Activated CD4-positive, alpha-beta T cell treated with anti-CD3 and anti-CD28 coated beads, Interleukin-2, amount 10 ng/mL, durations not matched to agents 7 days and 5 days (primary cell): ENCODE measurements around the gene PDCD6IP. TPM values are rescaled to one million over a fixed set of nuclear protein-coding genes. Genes with fewer than 3 reads are reported as not detected.
"Not testable (repeated sequence)": the region's sequence is repeated elsewhere in the genome, so short reads cannot be mapped to it uniquely, and the experiment has no call there.

Source experiments
- CTCF ChIA-PET: fragments of 350-600 bp; sonication (Branson Sonifier 250); formaldehyde crosslinking; loops from one replicate; lab custom pipeline; 2021; ENCODE audit warnings: antibody characterized with exemption; lab: Charles Lee
- POLR2A ChIA-PET: fragments of 350-600 bp; sonication (Branson Sonifier 250); formaldehyde crosslinking; loops from one replicate; lab custom pipeline; 2021; ENCODE audit warnings: antibody characterized with exemption; lab: Charles Lee
- DNase-seq: peaks from one replicate; pipeline ENCODE4 v3.0.0-alpha.2; 2020
- H3K27ac Mint-ChIP-seq: one replicate; pipeline ENCODE4 v1.8.0; 2021; ENCODE audit warnings: mild to moderate bottlenecking, moderate library complexity, mixed read lengths
- H3K27me3 Mint-ChIP-seq: one replicate; pipeline ENCODE4 v1.8.0; 2021; ENCODE audit warnings: mixed read lengths
- H3K36me3 Mint-ChIP-seq: one replicate; pipeline ENCODE4 v1.8.0; 2021; ENCODE audit warnings: low read depth, mixed read lengths
- H3K4me1 Mint-ChIP-seq: one replicate; pipeline ENCODE4 v1.8.0; 2021; ENCODE audit warnings: mixed read lengths
- H3K4me3 Mint-ChIP-seq: one replicate; pipeline ENCODE4 v1.8.0; 2021; ENCODE audit warnings: mild to moderate bottlenecking, moderate library complexity, mixed read lengths
- H3K9me3 Mint-ChIP-seq: one replicate; pipeline ENCODE4 v1.8.0; 2021; ENCODE audit warnings: mixed read lengths
- total RNA-seq, 2 experiments: library from RNA; stranded (reverse); gene quantifications; one replicate each; pipeline ENCODE4 v1.2.3, GENCODE V29; 2021

Gene PDCD6IP
- total RNA-seq, 2 experiments from 2014 or later = 164 to 193 TPM

DNA sequence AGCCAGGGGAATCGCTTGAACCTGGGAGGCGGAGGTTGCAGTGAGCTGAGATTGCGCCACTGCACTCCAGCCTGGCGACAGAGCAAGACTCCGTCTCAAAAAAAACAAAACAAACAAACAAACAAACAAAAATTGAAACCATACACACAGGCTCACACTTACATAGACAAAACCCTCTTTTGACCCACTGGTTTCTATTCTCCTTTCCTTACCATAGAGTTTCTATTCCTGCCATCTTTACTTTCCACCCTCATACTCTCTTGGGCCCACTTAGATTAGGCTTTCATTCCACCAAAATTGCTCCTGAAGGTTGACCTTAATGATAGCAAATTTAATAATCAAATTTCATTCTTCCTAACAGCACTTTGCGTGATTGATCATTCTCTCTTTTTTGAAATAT lies 17.0 kb upstream of the PDCD6IP start:
- H3K4me1 Mint-ChIP-seq, DNase-seq, H3K27ac Mint-ChIP-seq, H3K36me3 Mint-ChIP-seq, H3K9me3 Mint-ChIP-seq, H3K4me3 Mint-ChIP-seq, POLR2A ChIA-PET, H3K27me3 Mint-ChIP-seq: not testable (repeated sequence)
- CTCF ChIA-PET = interaction anchor here (0.6 to 0.9 kb wide), 3 partner anchors 149 to 1919 kb away, joined by 3 to 7 read pairs (median 4); no protein-coding TSS in a partner anchor

DNA sequence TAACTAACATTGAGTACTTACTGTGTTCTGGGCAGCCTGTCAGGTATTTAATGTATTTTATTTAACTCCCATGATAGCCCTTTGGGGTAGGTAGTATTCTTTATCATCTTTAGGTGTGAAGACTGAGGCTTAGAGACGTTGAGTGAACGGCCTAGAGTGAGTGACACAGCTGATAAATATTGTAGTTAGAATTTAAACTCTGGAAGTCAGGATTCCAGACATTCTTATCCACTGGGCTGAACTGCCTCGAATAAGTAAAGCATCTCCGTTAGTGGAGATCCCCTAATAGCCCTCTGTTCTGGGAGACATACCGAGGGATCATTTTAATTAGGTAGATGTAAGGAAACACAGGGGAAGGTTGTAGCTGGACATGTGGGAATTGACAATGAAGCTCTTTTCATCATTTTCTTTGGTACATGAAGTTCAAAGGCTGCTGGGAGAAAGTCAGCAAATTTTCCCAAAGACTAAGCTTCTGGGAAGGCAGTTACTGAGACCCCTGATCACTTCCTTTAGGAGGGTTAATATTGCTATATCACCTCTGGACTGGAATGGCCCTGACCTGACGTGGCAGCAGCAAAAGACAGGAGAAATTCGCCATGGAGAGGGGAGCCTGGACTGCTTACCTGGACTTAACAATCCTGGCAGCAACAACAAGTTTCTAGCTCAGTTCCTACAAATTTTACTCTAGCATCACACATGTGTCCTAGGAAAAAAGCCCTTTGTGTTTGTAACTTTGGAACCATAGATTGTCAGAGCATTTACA lies 11.7 kb upstream of the PDCD6IP start:
- peaks cover 19% of the 10 kb centered on the region for H3K27me3 Mint-ChIP-seq
- H3K4me1 Mint-ChIP-seq = peaks cover 7% of the 10 kb centered on the region
- no peak overlapping the region for H3K4me3 Mint-ChIP-seq
- POLR2A ChIA-PET = interaction anchor here (0.6 kb wide), 1 partner anchor 583 kb away, joined by 3 read pairs; no protein-coding TSS in a partner anchor
- no peaks in the 10 kb centered on the region for H3K9me3 Mint-ChIP-seq
- no peak for DNase-seq
- no peaks in the 10 kb centered on the region for H3K36me3 Mint-ChIP-seq
- CTCF ChIA-PET = interaction anchor here (0.5 to 1.7 kb wide), 20 partner anchors 9 to 839 kb away, joined by 3 to 13 read pairs (median 4); partner anchors contain the start of gene PDCD6IP
- H3K27ac Mint-ChIP-seq = no peak overlapping the region

DNA sequence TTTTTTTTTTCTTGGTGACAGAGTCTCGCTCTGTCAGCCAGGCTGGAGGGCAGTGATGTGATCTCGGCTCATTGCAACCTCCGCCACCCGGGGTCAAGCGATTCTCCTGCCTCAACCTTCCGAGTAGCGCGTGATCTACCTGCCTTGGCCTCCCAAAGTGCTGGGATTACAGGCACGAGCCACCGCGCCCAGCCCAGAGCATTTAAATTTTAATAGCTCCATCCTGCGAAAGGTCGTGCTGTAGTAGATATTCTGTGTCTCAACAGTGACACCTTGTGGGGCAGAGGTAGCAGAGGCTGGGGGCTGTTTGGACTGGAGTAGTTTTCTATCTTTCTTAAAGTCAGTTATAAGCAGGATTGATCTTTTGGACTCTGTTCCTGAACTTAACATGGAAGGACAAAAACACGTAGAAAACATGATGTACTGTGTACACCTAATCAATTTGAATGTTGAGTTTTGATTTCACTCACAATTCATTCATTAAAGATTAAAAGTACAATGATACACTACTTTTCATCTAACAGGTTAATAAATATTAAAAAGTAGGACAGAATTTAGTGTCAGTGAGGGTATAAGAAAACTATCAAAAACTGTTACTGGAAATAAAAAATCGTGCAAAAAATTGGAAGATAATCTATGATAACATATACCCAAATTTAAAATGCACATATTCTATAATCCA lies 11.0 kb upstream of the PDCD6IP start:
- Mint-ChIP-seq H3K27ac (no peak overlapping the region), H3K4me1 (peaks cover 12% of the 10 kb centered on the region), H3K36me3 (no peaks in the 10 kb centered on the region), H3K27me3 (peaks cover 23% of the 10 kb centered on the region), H3K4me3 (no peak overlapping the region), H3K9me3 (no peaks in the 10 kb centered on the region)
- ChIA-PET CTCF (interaction anchor here (0.5 to 1.7 kb wide), 18 partner anchors 9 to 840 kb away, joined by 3 to 13 read pairs (median 4); partner anchors contain the start of gene PDCD6IP), POLR2A (interaction anchor here (0.6 kb wide), 1 partner anchor 584 kb away, joined by 3 read pairs; no protein-coding TSS in a partner anchor)
- DNase-seq = peak; percentile 71

DNA sequence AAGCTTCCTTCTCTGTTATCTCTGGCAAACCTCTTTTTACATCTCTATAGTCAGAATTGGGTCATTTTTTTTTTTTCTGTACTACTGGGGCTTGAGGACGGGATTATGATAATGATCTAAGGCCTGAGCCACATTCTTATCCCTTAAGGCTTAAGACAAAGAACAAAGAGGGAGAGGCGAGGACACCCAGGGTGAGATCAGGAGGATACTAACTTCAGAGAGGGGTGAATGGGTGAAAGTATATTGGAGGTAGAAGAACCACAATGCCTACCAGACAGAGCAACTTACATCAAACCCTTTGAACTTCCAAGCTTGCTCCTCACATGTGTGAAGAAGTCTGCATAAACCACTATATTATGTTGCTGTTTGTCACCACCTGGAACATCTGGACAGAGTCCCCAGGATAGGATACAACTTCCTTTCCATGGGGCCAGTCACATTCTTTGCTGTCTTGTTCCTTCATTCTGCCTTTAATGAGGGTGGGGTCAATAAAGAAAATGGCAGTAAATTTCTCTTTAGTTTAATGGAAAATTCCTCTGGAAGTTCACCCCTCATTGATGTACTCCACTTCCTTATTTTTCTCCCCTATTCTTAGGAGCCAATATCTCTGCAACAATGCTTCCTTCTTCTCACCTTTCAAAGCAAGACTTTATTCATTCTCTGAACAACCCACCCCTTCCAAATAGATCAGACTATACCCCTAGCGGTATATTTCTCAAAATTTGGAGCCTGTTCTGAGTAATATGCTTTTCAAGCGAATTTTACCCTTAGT lies 9.1 kb upstream of the PDCD6IP start:
- H3K4me1 Mint-ChIP-seq = peaks cover 12% of the 10 kb centered on the region
- ChIA-PET POLR2A (no interaction called here), CTCF (interaction anchor here (0.6 to 1.8 kb wide), 2 partner anchors 120 to 658 kb away, joined by 4 to 5 read pairs; no protein-coding TSS in a partner anchor)
- H3K27ac Mint-ChIP-seq = no peak overlapping the region
- no peaks in the 10 kb centered on the region for H3K36me3 Mint-ChIP-seq
- no peak overlapping the region for H3K4me3 Mint-ChIP-seq
- no peak for DNase-seq
- no peaks in the 10 kb centered on the region for H3K9me3 Mint-ChIP-seq
- peaks cover 22% of the 10 kb centered on the region for H3K27me3 Mint-ChIP-seq

DNA sequence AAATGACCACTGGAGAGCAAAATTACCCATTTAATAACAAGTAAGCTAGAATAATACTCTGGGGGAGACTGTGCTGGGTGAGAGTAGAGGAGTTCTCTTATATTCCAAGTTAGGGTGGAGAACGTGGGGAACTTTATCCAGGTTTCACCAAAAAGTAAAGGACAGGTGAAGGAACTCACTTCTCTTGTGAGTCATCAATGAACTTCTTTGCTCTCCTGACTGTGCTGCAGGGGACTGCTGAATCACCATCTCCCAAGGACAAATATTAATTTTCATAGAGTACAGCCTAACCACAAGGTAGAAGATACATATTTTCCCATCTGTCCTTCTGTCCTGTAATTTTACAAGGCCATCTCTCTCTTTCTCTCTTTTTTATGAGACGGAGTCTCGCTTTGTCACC lies 8.3 kb upstream of the PDCD6IP start:
- Mint-ChIP-seq H3K9me3 (no peaks in the 10 kb centered on the region), H3K36me3 (no peaks in the 10 kb centered on the region), H3K4me3 (no peak overlapping the region), H3K27me3 (peaks cover 22% of the 10 kb centered on the region), H3K27ac (no peak overlapping the region), H3K4me1 (peaks cover 12% of the 10 kb centered on the region)
- CTCF ChIA-PET = interaction anchor here (1.8 kb wide), 1 partner anchor 659 kb away, joined by 4 read pairs; no protein-coding TSS in a partner anchor
- POLR2A ChIA-PET = no interaction called here
- no peak for DNase-seq

DNA sequence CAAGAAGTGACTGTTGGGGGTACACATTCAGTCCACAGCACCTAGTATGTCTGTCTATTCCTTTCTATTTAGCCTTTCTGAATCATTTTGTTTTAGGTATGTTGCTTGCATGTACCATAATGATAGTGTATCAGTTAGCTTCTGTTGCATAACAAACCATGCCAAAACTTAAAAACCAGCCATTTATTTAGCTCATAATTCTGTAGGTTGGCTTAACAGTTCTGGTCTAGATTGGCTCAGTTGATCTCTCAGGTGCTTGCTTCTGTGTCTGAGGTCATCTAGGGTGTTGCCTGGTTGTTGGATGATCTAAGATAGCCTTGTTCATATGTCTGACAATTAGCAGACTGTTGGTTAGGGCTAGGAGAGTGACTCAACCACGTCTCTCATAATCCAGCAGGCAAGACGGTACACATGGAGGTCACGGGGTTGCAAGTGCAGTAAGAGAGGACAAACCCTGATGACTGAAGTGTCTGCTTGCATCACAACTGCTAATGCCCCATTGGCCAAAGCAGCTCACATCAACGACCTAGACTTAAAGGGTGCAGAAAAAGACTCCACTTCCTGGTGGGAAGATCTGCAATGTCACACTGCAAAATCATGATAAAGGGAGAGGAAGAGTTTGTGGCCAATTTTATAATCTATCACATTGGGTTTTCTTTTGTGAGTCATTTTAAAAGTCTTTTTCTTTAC lies 6.8 kb upstream of the PDCD6IP start:
- Mint-ChIP-seq H3K27me3 (peaks cover 19% of the 10 kb centered on the region), H3K4me3 (no peak overlapping the region), H3K27ac (no peak overlapping the region), H3K9me3 (no peaks in the 10 kb centered on the region), H3K36me3 (no peaks in the 10 kb centered on the region), H3K4me1 (peaks cover 14% of the 10 kb centered on the region)
- ChIA-PET CTCF (no interaction called here), POLR2A (no interaction called here)
- no peak for DNase-seq

DNA sequence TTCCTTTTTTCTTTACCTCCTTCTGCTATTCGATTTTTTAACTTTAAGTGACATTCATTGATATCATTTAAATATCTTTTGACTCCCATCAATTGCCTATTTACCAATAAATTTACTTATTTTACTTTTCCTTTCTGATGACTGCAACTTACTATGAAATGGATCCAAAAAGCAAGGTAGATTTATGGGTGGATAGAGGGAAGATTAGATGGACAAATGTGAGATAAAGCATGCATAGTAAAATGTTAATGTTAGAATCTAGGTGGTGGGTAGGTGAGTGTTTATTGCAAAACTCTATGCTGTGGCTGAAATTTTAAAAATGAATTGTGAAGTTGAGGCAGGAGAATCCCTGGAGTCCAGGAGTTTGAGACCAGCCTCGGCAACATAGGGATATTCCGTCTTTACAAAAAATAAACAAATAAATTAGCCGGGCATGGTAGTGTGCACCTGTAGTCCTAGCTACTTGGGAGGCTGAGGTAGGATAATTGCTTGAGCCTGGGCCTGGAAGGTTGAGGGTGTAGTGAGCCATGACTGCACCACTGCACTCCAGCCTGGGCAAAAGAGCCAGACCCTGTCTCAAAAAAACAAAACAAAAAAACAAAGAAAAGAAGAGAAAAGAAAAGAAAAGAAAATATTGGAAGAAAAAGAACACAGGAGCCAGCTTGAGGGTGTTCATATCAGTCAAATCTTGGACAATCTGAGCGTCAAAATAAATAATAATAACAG lies 6.1 kb upstream of the PDCD6IP start:
- H3K36me3 Mint-ChIP-seq = no peaks in the 10 kb centered on the region
- peaks cover 14% of the 10 kb centered on the region for H3K4me1 Mint-ChIP-seq
- H3K9me3 Mint-ChIP-seq = no peaks in the 10 kb centered on the region
- no peak overlapping the region for H3K27ac Mint-ChIP-seq
- POLR2A ChIA-PET = no interaction called here
- no peak for DNase-seq
- peaks cover 16% of the 10 kb centered on the region for H3K27me3 Mint-ChIP-seq
- H3K4me3 Mint-ChIP-seq = no peak overlapping the region
- CTCF ChIA-PET = interaction anchor here (0.7 kb wide), 1 partner anchor 14 kb away, joined by 3 read pairs; no protein-coding TSS in a partner anchor

DNA sequence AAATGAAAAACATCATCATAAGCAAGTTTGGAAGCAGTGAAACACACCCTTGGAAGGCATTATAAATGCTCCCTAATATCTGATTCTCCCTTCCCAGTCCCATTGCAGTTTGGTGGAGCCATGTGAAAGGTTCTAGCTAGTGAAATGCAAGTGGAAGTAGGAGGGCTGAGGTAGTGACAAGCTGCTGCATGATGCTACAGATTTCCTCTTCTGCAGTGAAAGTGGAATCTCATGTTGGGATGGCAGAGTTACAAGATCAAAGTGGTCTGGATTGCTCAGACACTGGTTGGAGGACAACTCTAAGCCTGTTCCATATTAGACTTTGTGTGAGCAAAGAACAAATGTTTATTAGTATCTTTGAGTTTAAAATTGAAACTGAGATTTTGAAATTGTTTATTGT lies 3.3 kb upstream of the PDCD6IP start:
- CTCF ChIA-PET = no interaction called here
- Mint-ChIP-seq H3K36me3 (peaks cover 6% of the 10 kb centered on the region), H3K9me3 (no peaks in the 10 kb centered on the region), H3K4me1 (peaks cover 27% of the 10 kb centered on the region), H3K27ac (no peak overlapping the region), H3K4me3 (no peak overlapping the region), H3K27me3 (peaks cover 6% of the 10 kb centered on the region)
- POLR2A ChIA-PET = no interaction called here
- no peak for DNase-seq

DNA sequence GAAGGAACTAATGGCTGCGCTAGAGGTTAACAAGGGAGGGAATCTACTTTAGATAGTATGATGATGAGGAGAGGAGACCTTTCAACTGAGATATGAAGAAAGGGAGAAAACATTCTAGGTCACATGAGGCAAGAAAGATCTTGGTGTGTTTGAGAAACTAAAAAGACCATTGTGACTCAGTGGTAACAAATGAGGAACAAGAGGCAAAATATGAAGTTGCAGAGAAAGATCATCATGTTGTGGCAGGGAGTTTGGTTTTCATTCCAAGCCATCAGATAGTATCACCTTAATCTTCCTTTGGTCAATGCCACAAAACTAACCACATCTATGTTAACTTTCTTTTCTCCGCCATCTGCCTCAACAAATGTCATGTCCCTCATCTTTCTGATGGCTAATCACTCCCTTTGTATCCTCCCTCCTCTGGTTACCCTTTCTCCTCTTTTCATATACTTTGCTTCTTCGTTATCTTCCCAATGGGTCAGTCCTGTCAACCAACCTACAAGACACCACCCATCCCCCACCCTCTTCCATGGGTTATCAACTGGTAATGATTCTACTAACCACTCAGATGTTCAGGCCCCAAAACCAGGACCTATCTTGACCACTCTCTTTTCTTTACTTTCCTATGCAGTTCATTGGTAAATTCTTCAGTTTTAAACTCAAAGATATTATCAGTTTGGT lies 2.4 kb upstream of the PDCD6IP start:
- Mint-ChIP-seq H3K27ac (no peak overlapping the region), H3K27me3 (peaks cover 5% of the 10 kb centered on the region), H3K9me3 (no peaks in the 10 kb centered on the region), H3K4me3 (no peak overlapping the region), H3K36me3 (peaks cover 12% of the 10 kb centered on the region), H3K4me1 (peaks cover 36% of the 10 kb centered on the region)
- ChIA-PET POLR2A (no interaction called here), CTCF (interaction anchor here (1.6 kb wide), 1 partner anchor 9 kb away, joined by 7 read pairs; no protein-coding TSS in a partner anchor)
- DNase-seq = no peak

DNA sequence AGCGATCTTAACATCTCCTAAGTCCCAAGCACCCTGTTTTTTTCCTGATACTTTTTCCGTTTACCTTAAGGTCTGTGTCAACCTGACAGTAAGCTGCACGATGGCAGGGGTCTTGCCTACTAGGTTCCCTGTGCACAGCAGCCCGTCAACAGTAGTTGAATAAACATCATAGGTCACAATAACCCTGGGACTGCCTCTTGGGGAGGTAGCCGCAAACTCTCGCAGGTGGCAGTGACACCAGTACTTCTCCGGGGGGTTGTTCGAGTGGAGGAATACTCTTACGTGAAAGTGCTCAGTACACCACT lies 365 bp upstream of the PDCD6IP start:
- Mint-ChIP-seq H3K9me3 (peaks cover 3% of the 10 kb centered on the region), H3K4me3 (peak overlapping the region; percentile 96), H3K36me3 (peaks cover 22% of the 10 kb centered on the region), H3K27ac (peak overlapping the region; percentile 97), H3K27me3 (no peaks in the 10 kb centered on the region), H3K4me1 (peaks cover 46% of the 10 kb centered on the region)
- CTCF ChIA-PET = interaction anchor here (0.7 to 1.9 kb wide), 5 partner anchors 9 to 23 kb away, joined by 3 to 13 read pairs (median 3); no protein-coding TSS in a partner anchor
- POLR2A ChIA-PET = no interaction called here
- no peak for DNase-seq

DNA sequence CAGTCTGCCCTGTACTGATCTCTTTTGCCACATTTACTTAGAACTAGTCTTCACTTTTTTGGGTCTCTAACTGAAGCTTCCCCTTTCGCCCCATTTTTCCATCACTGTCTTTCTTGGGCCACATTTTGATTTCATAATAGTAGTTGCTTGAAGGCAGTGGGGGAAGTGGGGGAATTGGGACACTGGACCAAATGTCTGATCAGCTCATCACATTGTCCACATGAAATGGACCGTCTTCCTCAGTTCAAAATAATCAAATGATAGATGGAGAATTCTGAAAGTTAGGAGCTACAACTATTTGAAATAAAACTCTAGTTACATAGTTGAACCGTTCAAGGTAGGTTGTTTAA lies 747 bp downstream of the PDCD6IP start:
- peaks cover 33% of the 10 kb centered on the region for H3K36me3 Mint-ChIP-seq
- H3K27ac Mint-ChIP-seq = peak overlapping the region; percentile 97
- peaks cover 57% of the 10 kb centered on the region for H3K4me1 Mint-ChIP-seq
- peaks cover 9% of the 10 kb centered on the region for H3K9me3 Mint-ChIP-seq
- DNase-seq = no peak
- H3K4me3 Mint-ChIP-seq = peak overlapping the region; percentile 96
- H3K27me3 Mint-ChIP-seq = no peaks in the 10 kb centered on the region
- ChIA-PET POLR2A (interaction anchor here (0.5 to 0.6 kb wide), 3 partner anchors 152 to 366 kb away, joined by 3 to 11 read pairs (median 6); no protein-coding TSS in a partner anchor), CTCF (interaction anchor here (0.6 to 1.9 kb wide), 3 partner anchors 12 to 730 kb away, joined by 3 to 13 read pairs (median 4); no protein-coding TSS in a partner anchor)
